ENCODE measurements around the gene ITGB7. TPM values are rescaled to one million over a fixed set of nuclear protein-coding genes. Genes with fewer than 3 reads are reported as not detected.

ITGB7 gene
- total and polyA plus RNA-seq, 12 donors, result 0.55 to 8.4 (median 1.1) TPM

DNA sequence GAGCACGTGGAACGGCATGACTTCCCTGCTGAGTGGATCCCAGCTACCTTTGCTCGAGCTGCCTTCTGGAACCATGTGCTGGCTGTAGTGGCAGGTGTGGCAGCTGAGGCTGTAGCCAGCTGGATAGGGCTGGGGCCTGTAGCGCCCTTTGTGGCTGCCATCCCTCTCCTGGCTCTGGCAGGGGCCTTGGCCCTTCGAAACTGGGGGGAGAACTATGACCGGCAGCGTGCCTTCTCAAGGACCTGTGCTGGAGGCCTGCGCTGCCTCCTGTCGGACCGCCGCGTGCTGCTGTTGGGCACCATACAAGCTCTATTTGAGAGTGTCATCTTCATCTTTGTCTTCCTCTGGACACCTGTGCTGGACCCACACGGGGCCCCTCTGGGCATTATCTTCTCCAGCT is 46.2 kb upstream of the ITGB7 start:
- no peaks in the 10 kb centered on the region for H3K27me3 ChIP-seq
- no peak for DNase-seq
- H3K27ac ChIP-seq, result peak overlapping the region in 4 of 10 donors; percentile 88 to 96 (median 96)
- no peak for ATAC-seq
- WGBS, 2 donors, result 92 to 94% methylated on average over 13 of the region's 13 CpGs
- intact Hi-C loops (cut with DNase I), result loop anchor here in 8 of 10 donors (2.0 to 5.0 kb wide), 4 partner anchors 32 to 41 kb away; no protein-coding TSS in a partner anchor
- TF ChIP-seq, protein P1, sequence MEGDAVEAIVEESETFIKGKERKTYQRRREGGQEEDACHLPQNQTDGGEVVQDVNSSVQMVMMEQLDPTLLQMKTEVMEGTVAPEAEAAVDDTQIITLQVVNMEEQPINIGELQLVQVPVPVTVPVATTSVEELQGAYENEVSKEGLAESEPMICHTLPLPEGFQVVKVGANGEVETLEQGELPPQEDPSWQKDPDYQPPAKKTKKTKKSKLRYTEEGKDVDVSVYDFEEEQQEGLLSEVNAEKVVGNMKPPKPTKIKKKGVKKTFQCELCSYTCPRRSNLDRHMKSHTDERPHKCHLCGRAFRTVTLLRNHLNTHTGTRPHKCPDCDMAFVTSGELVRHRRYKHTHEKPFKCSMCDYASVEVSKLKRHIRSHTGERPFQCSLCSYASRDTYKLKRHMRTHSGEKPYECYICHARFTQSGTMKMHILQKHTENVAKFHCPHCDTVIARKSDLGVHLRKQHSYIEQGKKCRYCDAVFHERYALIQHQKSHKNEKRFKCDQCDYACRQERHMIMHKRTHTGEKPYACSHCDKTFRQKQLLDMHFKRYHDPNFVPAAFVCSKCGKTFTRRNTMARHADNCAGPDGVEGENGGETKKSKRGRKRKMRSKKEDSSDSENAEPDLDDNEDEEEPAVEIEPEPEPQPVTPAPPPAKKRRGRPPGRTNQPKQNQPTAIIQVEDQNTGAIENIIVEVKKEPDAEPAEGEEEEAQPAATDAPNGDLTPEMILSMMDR (IDR thresholded peaks at IDR 0.05), result no peak
- H3K4me3 ChIP-seq, result peak overlapping the region in 6 of 10 donors; percentile 70 to 99 (median 89)
- H3K4me1 ChIP-seq, result peaks cover 16 to 32% (median 25%) of the 10 kb centered on the region in 9 donors
- peaks cover 0 to 31% (median 14%) of the 10 kb centered on the region in 9 donors for H3K36me3 ChIP-seq
- no peaks in the 10 kb centered on the region for H3K9me3 ChIP-seq

DNA sequence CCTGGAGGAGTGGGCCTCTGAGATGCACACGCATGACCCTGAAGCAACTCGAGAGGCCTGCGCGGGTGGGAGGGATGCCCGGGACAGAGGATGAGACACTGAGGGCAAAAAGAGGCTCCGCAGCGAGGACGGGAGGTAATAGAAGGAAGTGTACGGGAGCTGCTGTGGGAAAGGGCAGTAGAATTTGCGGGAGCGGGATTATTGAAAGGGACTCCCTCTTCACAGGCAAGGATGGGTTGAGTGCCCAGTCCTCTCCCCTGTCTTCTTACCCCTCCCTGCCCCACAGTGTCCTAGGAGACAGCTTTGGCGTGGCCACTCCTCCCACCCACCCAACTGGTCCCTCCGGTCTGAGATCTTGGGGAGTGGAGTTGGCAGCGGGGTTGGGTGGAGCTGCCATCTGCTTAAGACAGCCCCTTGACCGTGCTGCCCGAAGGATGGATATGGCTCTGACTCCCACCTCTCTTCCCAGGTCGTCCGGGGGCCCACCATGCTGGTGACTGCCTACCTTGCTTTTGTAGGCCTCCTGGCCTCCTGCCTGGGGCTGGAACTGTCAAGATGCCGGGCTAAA is 45.4 kb upstream of the ITGB7 start:
- Histone ChIP-seq H3K9me3 (no peaks in the 10 kb centered on the region), H3K4me3 (peak overlapping the region; percentile 70 to 99 (median 85)), H3K4me1 (peaks cover 16 to 32% (median 25%) of the 10 kb centered on the region in 9 donors), H3K36me3 (peaks cover 0 to 31% (median 14%) of the 10 kb centered on the region in 9 donors), H3K27me3 (no peaks in the 10 kb centered on the region), H3K27ac (peak overlapping the region; percentile 65 to 97 (median 94))
- peak in 1 of 2 donors; percentile 15 for DNase-seq
- intact Hi-C loops (cut with DNase I), result loop anchor here in 8 of 10 donors (2.0 to 5.0 kb wide), 4 partner anchors 32 to 40 kb away; no protein-coding TSS in a partner anchor
- TF ChIP-seq, protein P1 (IDR thresholded peaks at IDR 0.05), result peak in 1 of 9 donors; percentile 11
- peak in 7 of 8 donors; percentile 0 to 15 (median 2) for ATAC-seq
- 7 to 8% methylated on average over 19 of the region's 19 CpGs for WGBS, 2 donors

DNA sequence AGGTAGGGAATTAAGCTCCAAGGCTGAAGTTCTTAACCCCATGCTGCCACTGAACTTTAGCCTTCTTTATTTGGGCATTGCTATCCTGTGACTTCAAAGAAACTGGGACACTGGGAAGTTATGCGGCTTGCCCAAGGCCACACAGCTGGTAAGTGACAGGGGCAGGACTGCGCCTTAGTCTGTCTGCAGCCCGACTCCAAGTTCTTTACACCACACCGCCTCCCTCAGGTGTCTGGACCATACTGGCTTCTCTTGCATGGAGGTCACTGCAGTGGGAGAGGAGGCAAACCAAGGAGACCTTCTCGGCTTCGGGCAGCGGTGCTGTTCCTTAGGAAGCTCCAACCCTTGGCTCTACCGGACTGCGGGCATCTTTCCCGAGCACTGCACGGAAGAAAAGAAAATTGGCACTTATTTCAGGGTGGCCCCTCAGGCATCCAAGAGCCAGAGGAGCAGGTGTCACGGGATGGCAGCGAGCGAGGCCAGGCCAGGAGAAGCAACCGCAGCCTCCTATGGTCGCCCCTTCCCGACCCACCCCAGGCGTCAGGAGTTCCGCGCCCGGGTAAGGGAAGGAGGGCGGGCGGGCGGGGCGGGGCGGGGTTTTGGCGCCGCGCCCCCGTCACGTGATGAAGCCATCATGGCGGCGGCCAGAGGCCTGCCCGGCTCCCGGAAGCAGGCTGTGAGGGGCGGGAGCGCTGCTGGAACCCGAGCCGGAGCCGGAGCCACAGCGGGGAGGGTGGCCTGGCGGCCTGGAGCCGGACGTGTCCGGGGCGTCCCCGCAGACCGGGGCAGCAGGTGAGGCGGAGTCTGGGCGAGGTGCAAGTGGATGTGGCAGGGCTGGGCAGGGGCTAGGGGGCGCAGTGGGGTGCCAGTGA is 44.7 kb upstream of the ITGB7 start:
- H3K36me3 ChIP-seq, result peaks cover 0 to 31% (median 14%) of the 10 kb centered on the region in 9 donors
- no peaks in the 10 kb centered on the region for H3K9me3 ChIP-seq
- intact Hi-C loops (cut with DNase I), result loop anchor here (1.0 to 5.0 kb wide), 6 partner anchors 30 to 39 kb away; no protein-coding TSS in a partner anchor
- peaks cover 16 to 32% (median 25%) of the 10 kb centered on the region in 9 donors for H3K4me1 ChIP-seq
- TF ChIP-seq, protein P1 (IDR thresholded peaks at IDR 0.05), result peak in 7 of 9 donors; percentile 24 to 57 (median 34)
- peak overlapping the region; percentile 65 to 97 (median 94) for H3K27ac ChIP-seq
- 0% methylated on average over 42 to 51 of the region's 51 CpGs for WGBS, 2 donors
- ATAC-seq, result peak; percentile 91 to 95 (median 93)
- H3K4me3 ChIP-seq, result peak overlapping the region; percentile 70 to 99 (median 85)
- no peaks in the 10 kb centered on the region for H3K27me3 ChIP-seq
- DNase-seq, result peak; percentile 72 to 83

DNA sequence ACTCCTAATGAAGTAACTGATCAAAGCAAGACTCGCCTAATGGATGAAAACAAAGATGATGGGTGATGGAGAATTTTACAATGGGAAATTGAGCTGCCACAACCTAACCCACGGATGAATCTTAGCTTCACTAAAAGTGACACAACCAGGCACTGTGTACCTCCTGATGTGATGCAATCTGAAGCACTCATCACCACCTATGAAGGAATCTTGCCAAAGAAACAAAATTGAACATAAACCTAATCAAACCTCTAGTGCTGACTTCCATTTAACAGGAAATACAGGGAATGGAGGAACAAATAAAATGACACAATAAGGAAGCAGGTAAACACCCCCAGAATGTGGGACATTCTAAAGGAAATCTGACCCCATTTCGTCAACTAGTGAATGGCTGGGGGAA is 38.2 kb upstream of the ITGB7 start:
- Histone ChIP-seq H3K4me1 (peaks cover 0 to under 1% (median 0%) of the 10 kb centered on the region in 9 donors), H3K36me3 (no peaks in the 10 kb centered on the region), H3K27me3 (peaks cover 0 to 15% (median 0%) of the 10 kb centered on the region in 7 donors), H3K9me3 (no peaks in the 10 kb centered on the region), H3K27ac (no peak overlapping the region), H3K4me3 (no peak overlapping the region)
- intact Hi-C loops (cut with DNase I), result no loop called here
- TF ChIP-seq, protein P1 (IDR thresholded peaks at IDR 0.05), result no peak
- no peak for ATAC-seq
- DNase-seq, result no peak
- WGBS, 2 donors, result 83 to 87% methylated on average over 3 of the region's 3 CpGs

Measured in heart right ventricle (tissue), 16 donors.